ENCODE measurements around the gene CCND1. TPM values are rescaled to one million over a fixed set of nuclear protein-coding genes. Genes with fewer than 3 reads are reported as not detected.

Gene CCND1
- total RNA-seq, 1 experiment from 2014 or later: 392 TPM

GRCh38 chr11:69689484-69690319 lies 48.7 kb downstream of the CCND1 start:
- no peak for TF ChIP-seq CTCF (IDR thresholded peaks at IDR 0.05; ENCODE audit: unreplicated experiment)
- no peak overlapping the region for H3K4me3 Mint-ChIP-seq (ENCODE audit: low read depth, unreplicated experiment)
- H3K27me3 Mint-ChIP-seq (ENCODE audit: unreplicated experiment): no peaks in the 10 kb centered on the region
- intact Hi-C loops (cut with micrococcal nuclease; ENCODE audit: unreplicated experiment): loop anchor here (5.0 kb wide), 1 partner anchor 503 kb away; no protein-coding TSS in a partner anchor
- H3K36me3 Mint-ChIP-seq (ENCODE audit: insufficient read depth, unreplicated experiment): peaks cover 7% of the 10 kb centered on the region
- no TSS peak for BruUV-seq (replicated peaks)
- H3K27ac Mint-ChIP-seq (ENCODE audit: unreplicated experiment): peak overlapping the region; percentile 45
- peaks cover 9% of the 10 kb centered on the region for H3K9me3 Mint-ChIP-seq (ENCODE audit: low read depth, unreplicated experiment)
- H3K4me1 Mint-ChIP-seq (ENCODE audit: low read depth, unreplicated experiment): peaks cover 30% of the 10 kb centered on the region
- no peak for DNase-seq
- CTCF ChIA-PET: no interaction called here

- Mint-ChIP-seq H3K27me3 (ENCODE audit: unreplicated experiment) (no peaks in the 10 kb centered on the region), H3K27ac (ENCODE audit: unreplicated experiment) (peak overlapping the region; percentile 21), H3K4me1 (ENCODE audit: low read depth, unreplicated experiment) (peaks cover 36% of the 10 kb centered on the region), H3K36me3 (ENCODE audit: insufficient read depth, unreplicated experiment) (peaks cover 7% of the 10 kb centered on the region), H3K4me3 (ENCODE audit: low read depth, unreplicated experiment) (no peak overlapping the region), H3K9me3 (ENCODE audit: low read depth, unreplicated experiment) (peaks cover 9% of the 10 kb centered on the region)
- BruUV-seq (replicated peaks): no TSS peak
- CTCF ChIA-PET: interaction anchor here (0.7 kb wide), 2 partner anchors 199 to 1582 kb away, joined by 8 read pairs; no protein-coding TSS in a partner anchor
- intact Hi-C loops (cut with micrococcal nuclease; ENCODE audit: unreplicated experiment): no loop called here
- no peak for TF ChIP-seq CTCF (IDR thresholded peaks at IDR 0.05; ENCODE audit: unreplicated experiment)
- no peak for DNase-seq
Observed at GRCh38 chr11:69691463-69691862, 50.5 kb downstream of the CCND1 start.

- CTCF ChIA-PET: no interaction called here
- Mint-ChIP-seq H3K4me3 (ENCODE audit: low read depth, unreplicated experiment) (no peak overlapping the region), H3K27ac (ENCODE audit: unreplicated experiment) (no peak overlapping the region), H3K4me1 (ENCODE audit: low read depth, unreplicated experiment) (peaks cover 41% of the 10 kb centered on the region), H3K27me3 (ENCODE audit: unreplicated experiment) (no peaks in the 10 kb centered on the region), H3K36me3 (ENCODE audit: insufficient read depth, unreplicated experiment) (peaks cover 7% of the 10 kb centered on the region), H3K9me3 (ENCODE audit: low read depth, unreplicated experiment) (peaks cover 9% of the 10 kb centered on the region)
- no TSS peak for BruUV-seq (replicated peaks)
- DNase-seq: no peak
- no peak for TF ChIP-seq CTCF (IDR thresholded peaks at IDR 0.05; ENCODE audit: unreplicated experiment)
- intact Hi-C loops (cut with micrococcal nuclease; ENCODE audit: unreplicated experiment): no loop called here
Observed at GRCh38 chr11:69692422-69692821, 51.5 kb downstream of the CCND1 start.

- H3K27me3 Mint-ChIP-seq (ENCODE audit: unreplicated experiment): no peaks in the 10 kb centered on the region
- intact Hi-C loops (cut with micrococcal nuclease; ENCODE audit: unreplicated experiment): no loop called here
- no peaks in the 10 kb centered on the region for H3K36me3 Mint-ChIP-seq (ENCODE audit: insufficient read depth, unreplicated experiment)
- H3K27ac Mint-ChIP-seq (ENCODE audit: unreplicated experiment): no peak overlapping the region
- peaks cover 21% of the 10 kb centered on the region for H3K4me1 Mint-ChIP-seq (ENCODE audit: low read depth, unreplicated experiment)
- H3K4me3 Mint-ChIP-seq (ENCODE audit: low read depth, unreplicated experiment): no peak overlapping the region
- no peak for DNase-seq
- H3K9me3 Mint-ChIP-seq (ENCODE audit: low read depth, unreplicated experiment): peaks cover 9% of the 10 kb centered on the region
- CTCF ChIA-PET: no interaction called here
- BruUV-seq (replicated peaks): no TSS peak
- TF ChIP-seq CTCF (IDR thresholded peaks at IDR 0.05; ENCODE audit: unreplicated experiment): no peak
Observed at GRCh38 chr11:69694781-69695180, 53.8 kb downstream of the CCND1 start.

Measured in Calu3 (cell line).